Testis (tissue), 3 donors: Measurements from ENCODE around the gene IPO4. TPM values are rescaled to one million over a fixed set of nuclear protein-coding genes. Genes with fewer than 3 reads are reported as not detected.
A peak's percentile ranks its signal among the peaks of the same experiment; 100 is the strongest.

ENCODE experiments used
- DNase-seq: peaks from one replicate; pipeline ENCODE4 v3.0.0-alpha.2; 2019
- H3K27ac ChIP-seq, 2 donors: fragments of 200-600 bp; sonication (generic); one replicate each; pipeline ENCODE4 v1.5.1; 2019
- H3K27me3 ChIP-seq: fragments of 200-600 bp; sonication (generic); one replicate; pipeline ENCODE4 v1.5.1; 2019
- H3K36me3 ChIP-seq: fragments of 200-600 bp; sonication (generic); one replicate; pipeline ENCODE4 v1.5.1; 2017; ENCODE audit warnings: low read depth; ENCODE audit errors: missing control alignments
- H3K4me1 ChIP-seq: fragments of 200-600 bp; sonication (generic); one replicate; pipeline ENCODE4 v1.5.1; 2019
- H3K4me3 ChIP-seq, 2 donors: fragments of 200-600 bp; sonication (generic); one replicate each; pipeline ENCODE4 v1.5.1; 2017 to 2019
- H3K9me3 ChIP-seq: fragments of 200-600 bp; sonication (generic); one replicate; pipeline ENCODE4 v1.5.1; 2017
- CTCF ChIP-seq, 3 experiments: fragments of 450-650 bp in 2 of 3; fragments of 200-600 bp in 1 of 3; sonication (generic) in 1 of 3; IDR thresholded peaks; one replicate each; pipeline ENCODE4 v1.5.1; 2016 to 2019; ENCODE audit warnings: antibody characterized with exemption in 3 of 3, mild to moderate bottlenecking in 2 of 3, moderate library complexity in 1 of 3
- POLR2A ChIP-seq: fragments of 450-650 bp; IDR thresholded peaks from one replicate; pipeline ENCODE4 v1.6.1; 2017; ENCODE audit warnings: antibody characterized with exemption, mild to moderate bottlenecking, moderate library complexity
- WGBS, 2 donors: methylation state at CpG; one replicate each; pipeline ENCODE4 v1.1.5; 2018; 5-methylcytosine and 5-hydroxymethylcytosine counted together
- intact Hi-C: fragments of 100-400 bp; cut with DNase I; formaldehyde crosslinking; loops from one replicate; pipeline ENCODE4 v1.15.1; 2023; ENCODE audit warnings: low total_unique reads
- polyA plus RNA-seq: library from polyadenylated mRNA; stranded (reverse); fragments of 350-450 nt; fragmentation: Illumina TruSeq; extraction: RNeasy Lipid Tissue Mini Kit (QIAGEN cat#74804); gene quantifications from one replicate; pipeline ENCODE4 v1.2.3, GENCODE V29; 2014; ENCODE audit warnings: low read depth, low replicate concordance; ENCODE audit not compliant: insufficient read depth
- total RNA-seq, 2 donors: library from RNA; depleted of rRNA; stranded (reverse); fragments of >200 nt; gene quantifications; one replicate each; pipeline ENCODE4 v1.2.3, GENCODE V29; 2016

Gene IPO4
- total and polyA plus RNA-seq, 3 donors from 2014 or later: 85.9 to 156 (median 140) TPM

GRCh38 chr14:24198814-24199524, 10.4 kb upstream of the IPO4 start:
- TF ChIP-seq POLR2A: no peak
- TF ChIP-seq CTCF (IDR thresholded peaks at IDR 0.05): no peak
- no peak for DNase-seq
- WGBS, 2 donors: 89 to 91% methylated on average over 7 of the region's 7 CpGs

GRCh38 chr14:24197056-24197450, 8.4 kb upstream of the IPO4 start:
- H3K27ac ChIP-seq: no peak overlapping the region
- WGBS, 2 donors: 59 to 80% methylated on average over 2 of the region's 2 CpGs
- peaks cover 12% of the 10 kb centered on the region for H3K4me1 ChIP-seq
- H3K4me3 ChIP-seq: no peak overlapping the region
- H3K9me3 ChIP-seq: no peaks in the 10 kb centered on the region
- DNase-seq: no peak
- TF ChIP-seq POLR2A (no peak), CTCF (IDR thresholded peaks at IDR 0.05) (no peak)
- no peaks in the 10 kb centered on the region for H3K36me3 ChIP-seq
- intact Hi-C loops: no loop called here
- no peaks in the 10 kb centered on the region for H3K27me3 ChIP-seq

More at GRCh38 chr14:24198814-24199524, 10.4 kb upstream of the IPO4 start:
- Histone ChIP-seq H3K27ac (no peak overlapping the region), H3K4me3 (no peak overlapping the region), H3K27me3 (no peaks in the 10 kb centered on the region), H3K36me3 (no peaks in the 10 kb centered on the region), H3K9me3 (no peaks in the 10 kb centered on the region), H3K4me1 (peaks cover 12% of the 10 kb centered on the region)
- intact Hi-C loops: no loop called here

- WGBS, 2 donors: 25 to 26% methylated on average over 28 to 33 of the region's 33 CpGs
- Histone ChIP-seq H3K4me1 (peaks cover 12% of the 10 kb centered on the region), H3K9me3 (no peaks in the 10 kb centered on the region), H3K4me3 (peak overlapping the region; percentile 72 to 98), H3K36me3 (no peaks in the 10 kb centered on the region), H3K27me3 (no peaks in the 10 kb centered on the region), H3K27ac (peak overlapping the region; percentile 96 to 98)
- no peak for TF ChIP-seq POLR2A
- no peak for TF ChIP-seq CTCF (IDR thresholded peaks at IDR 0.05)
- DNase-seq: no peak
- intact Hi-C loops: no loop called here
Measured at GRCh38 chr14:24196071-24197055, 7.7 kb upstream of the IPO4 start.

- intact Hi-C loops: no loop called here
- H3K4me1 ChIP-seq: peaks cover 12% of the 10 kb centered on the region
- TF ChIP-seq CTCF (IDR thresholded peaks at IDR 0.05) (no peak), POLR2A (no peak)
- DNase-seq: peak; percentile 91
- 0 to 1% methylated on average over 52 to 84 of the region's 89 CpGs for WGBS, 2 donors
- H3K4me3 ChIP-seq: peak within 1 kb of the TSS; percentile 72 to 98
- no peaks in the 10 kb centered on the region for H3K9me3 ChIP-seq
- no peaks in the 10 kb centered on the region for H3K27me3 ChIP-seq
- H3K36me3 ChIP-seq: no peaks in the 10 kb centered on the region
- peak within 1 kb of the TSS; percentile 96 to 98 for H3K27ac ChIP-seq
Measured at GRCh38 chr14:24195186-24196070, 6.8 kb upstream of the IPO4 start, which contains the start of gene TM9SF1. TSS of gene TM9SF1 (minus strand) at chr14:24195441. CDS start at chr14:24195019, 422 bp downstream.
